ENCODE results near the gene TET2.
A peak's percentile ranks its signal among the peaks of the same experiment; 100 is the strongest.

Gene TET2

DNA sequence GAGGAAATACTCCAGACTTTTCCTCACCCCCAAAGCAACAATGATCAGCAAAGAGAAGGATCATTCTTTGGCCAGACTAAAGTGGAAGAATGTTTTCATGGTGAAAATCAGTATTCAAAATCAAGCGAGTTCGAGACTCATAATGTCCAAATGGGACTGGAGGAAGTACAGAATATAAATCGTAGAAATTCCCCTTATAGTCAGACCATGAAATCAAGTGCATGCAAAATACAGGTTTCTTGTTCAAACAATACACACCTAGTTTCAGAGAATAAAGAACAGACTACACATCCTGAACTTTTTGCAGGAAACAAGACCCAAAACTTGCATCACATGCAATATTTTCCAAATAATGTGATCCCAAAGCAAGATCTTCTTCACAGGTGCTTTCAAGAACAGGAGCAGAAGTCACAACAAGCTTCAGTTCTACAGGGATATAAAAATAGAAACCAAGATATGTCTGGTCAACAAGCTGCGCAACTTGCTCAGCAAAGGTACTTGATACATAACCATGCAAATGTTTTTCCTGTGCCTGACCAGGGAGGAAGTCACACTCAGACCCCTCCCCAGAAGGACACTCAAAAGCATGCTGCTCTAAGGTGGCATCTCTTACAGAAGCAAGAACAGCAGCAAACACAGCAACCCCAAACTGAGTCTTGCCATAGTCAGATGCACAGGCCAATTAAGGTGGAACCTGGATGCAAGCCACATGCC lies 89.7 kb downstream of the TET2 start:
- no peak for DNase-seq

- no peak for DNase-seq
Observed at GRCh38 chr4:105236916-105237311, 90.2 kb downstream of the TET2 start.

GRCh38 chr4:105240037-105240436 lies 93.4 kb downstream of the TET2 start:
- no peak for DNase-seq

- no peak for DNase-seq
Observed at GRCh38 chr4:105241451-105241850, 94.8 kb downstream of the TET2 start.

- DNase-seq = no peak
Observed at GRCh38 chr4:105243446-105243845, 96.8 kb downstream of the TET2 start.

GRCh38 chr4:105246712-105247111 lies 100.0 kb downstream of the TET2 start:
- DNase-seq = no peak

DNA sequence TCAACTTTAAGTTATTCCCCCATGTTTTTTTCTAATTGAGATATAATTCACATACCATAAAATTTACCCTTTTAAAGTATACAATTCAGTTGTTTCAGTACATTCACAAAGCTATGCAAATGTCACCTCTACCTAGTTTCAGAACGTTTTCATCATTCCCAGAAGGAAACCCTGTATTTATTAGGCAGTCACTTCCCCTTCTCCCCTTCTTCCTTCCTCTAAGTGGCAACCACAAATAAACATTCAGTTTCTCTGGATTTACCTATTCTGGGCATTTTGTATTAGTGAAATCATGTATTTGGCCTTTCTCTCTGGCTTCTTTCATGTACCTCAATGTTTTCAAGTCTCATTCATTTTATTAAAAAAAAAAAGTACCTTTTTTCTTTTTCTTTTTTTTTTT lies 101.9 kb downstream of the TET2 start:
- peak; percentile 27 for DNase-seq

GRCh38 chr4:105257817-105258495 lies 111.3 kb downstream of the TET2 start:
- no peak for DNase-seq

GRCh38 chr4:105265689-105266088 lies 119.0 kb downstream of the TET2 start:
- DNase-seq = no peak

GRCh38 chr4:105267280-105267679 lies 120.6 kb downstream of the TET2 start:
- no peak for DNase-seq

- no peak for DNase-seq
Observed at GRCh38 chr4:105272002-105272401, 125.3 kb downstream of the TET2 start.

DNA sequence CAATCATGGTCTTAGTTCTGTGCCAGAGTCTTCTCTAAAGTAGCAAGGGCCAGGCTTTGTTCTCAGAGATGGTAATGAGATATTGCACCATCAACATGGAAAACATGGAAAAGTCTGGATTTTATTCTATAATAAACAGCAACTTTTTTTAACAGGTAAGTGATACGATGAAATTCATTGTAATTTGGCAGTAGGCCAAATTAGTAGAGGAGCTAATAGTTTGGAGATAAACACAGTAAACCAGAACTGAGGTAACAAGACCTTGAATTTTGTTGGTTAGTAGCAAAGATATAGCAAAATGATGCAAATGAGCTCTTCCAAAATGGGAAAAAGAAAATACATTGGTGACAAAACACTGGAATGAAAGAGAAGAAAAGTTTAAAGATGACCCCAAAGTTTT lies 126.6 kb downstream of the TET2 start:
- DNase-seq = no peak

GRCh38 chr4:105274090-105274489 lies 127.4 kb downstream of the TET2 start:
- DNase-seq = no peak

- no peak for DNase-seq
Observed at GRCh38 chr4:105274504-105274903, 127.8 kb downstream of the TET2 start.

GRCh38 chr4:105276361-105277104 lies 129.9 kb downstream of the TET2 start:
- DNase-seq = no peak

GRCh38 chr4:105277702-105278101 lies 131.0 kb downstream of the TET2 start:
- no peak for DNase-seq

DNA sequence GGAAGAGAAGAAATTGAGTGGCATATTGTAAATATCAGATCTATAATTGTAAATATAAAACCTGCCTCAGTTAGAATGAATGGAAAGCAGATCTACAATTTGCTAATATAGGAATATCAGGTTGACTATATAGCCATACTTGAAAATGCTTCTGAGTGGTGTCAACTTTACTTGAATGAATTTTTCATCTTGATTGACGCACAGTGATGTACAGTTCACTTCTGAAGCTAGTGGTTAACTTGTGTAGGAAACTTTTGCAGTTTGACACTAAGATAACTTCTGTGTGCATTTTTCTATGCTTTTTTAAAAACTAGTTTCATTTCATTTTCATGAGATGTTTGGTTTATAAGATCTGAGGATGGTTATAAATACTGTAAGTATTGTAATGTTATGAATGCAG lies 132.6 kb downstream of the TET2 start:
- no peak for DNase-seq

DNA sequence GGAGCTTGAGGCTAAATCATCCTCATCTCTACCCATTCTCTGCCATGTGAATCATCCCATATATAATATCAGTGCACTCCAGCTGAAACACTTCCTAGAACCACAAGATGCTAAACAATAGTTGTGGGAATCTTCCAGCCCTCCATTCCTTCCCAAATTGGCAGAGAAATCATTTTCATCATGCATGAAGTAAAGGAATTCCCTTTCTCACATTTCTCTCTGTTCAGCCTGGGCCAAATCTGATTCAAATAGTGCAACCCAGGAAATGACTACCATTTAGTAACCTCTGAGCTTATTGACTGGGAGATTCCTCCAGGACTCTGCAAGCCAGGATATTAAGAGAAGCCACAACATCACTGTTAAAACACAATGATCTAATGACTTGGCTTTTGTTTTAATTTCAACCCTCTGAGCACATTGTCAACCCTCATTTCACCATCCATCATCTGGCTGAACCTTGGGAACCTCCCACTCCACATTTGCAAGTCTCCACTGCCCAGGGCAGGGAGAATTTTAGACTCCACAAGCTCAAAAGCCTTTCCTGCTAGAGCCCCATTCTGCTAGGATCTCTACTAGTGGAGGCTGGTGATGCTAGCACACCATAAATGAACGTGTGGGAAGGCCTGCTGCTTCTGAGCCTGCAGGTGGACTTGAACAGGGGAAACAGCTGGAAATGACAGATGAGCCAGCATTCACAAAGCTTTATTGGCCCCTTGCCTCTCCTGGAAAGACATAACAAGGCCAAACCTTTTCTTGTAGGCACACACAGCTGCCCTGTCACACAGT lies 133.9 kb downstream of the TET2 start:
- peak; percentile 10 for DNase-seq

DNA sequence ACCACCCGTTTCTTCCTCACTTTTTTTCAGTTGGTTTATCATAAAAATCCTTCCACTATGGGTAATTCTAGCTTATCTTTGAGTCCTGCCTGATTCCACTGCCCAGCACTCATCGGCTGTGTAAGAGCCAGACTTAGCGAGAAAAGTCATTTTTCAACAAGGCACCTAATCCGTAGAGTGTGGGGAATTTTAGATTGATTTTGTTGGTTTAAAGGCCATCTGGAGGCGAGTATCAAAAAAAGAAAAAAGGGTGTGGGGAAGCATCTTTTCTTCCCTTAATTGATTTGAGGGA lies 134.4 kb downstream of the TET2 start:
- no peak for DNase-seq

DNA sequence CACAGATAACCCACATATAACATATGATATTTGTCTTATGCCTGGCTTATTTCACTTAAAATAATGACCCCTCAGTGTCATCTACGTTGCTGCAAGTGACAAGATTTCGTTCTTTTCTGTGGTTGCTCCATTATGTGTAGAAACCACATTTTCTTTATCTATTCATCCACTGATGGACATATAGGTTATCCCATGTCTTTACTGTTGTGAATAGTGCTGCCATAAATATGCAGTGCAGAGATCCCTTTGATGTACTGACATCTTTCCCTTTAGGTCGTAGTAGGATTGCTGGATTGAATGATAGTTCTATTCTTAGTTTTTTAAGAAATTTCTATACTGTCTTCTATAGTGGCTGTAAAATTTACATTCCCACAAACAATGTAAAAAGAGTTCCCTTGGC lies 135.8 kb downstream of the TET2 start:
- no peak for DNase-seq

GRCh38 chr4:105283501-105283900 lies 136.8 kb downstream of the TET2 start:
- no peak for DNase-seq

GRCh38 chr4:105288121-105288520 lies 141.4 kb downstream of the TET2 start:
- DNase-seq = no peak

- DNase-seq = no peak
Observed at GRCh38 chr4:105291925-105292324, 145.2 kb downstream of the TET2 start.

Measured in inflammatory macrophage treated with lipopolysaccharide for 4 hours (primary cell).